ENCODE results near the gene DCAF8L2. TPM values are rescaled to one million over a fixed set of nuclear protein-coding genes. Genes with fewer than 3 reads are reported as not detected.
"Not testable (repeated sequence)": the region's sequence is repeated elsewhere in the genome, so short reads cannot be mapped to it uniquely, and the experiment has no call there.

Gene DCAF8L2
- total RNA-seq = not detected

GRCh38 chrX:27590044-27590443 lies at the start of gene DCAF8L2:
Gene DCAF8L2, plus strand, starts transcription at chrX:27590344. Its CDS starts 156,552 bp downstream, at chrX:27746896.
- H3K27ac Mint-ChIP-seq = no peak within 1 kb of the TSS
- H3K36me3 Mint-ChIP-seq = no peaks in the 10 kb centered on the region
- POLR2A ChIA-PET = no interaction called here
- H3K27me3 Mint-ChIP-seq = no peaks in the 10 kb centered on the region
- H3K4me3 Mint-ChIP-seq = no peak within 1 kb of the TSS
- H3K4me1 Mint-ChIP-seq = no peaks in the 10 kb centered on the region
- H3K9me3 Mint-ChIP-seq = no peaks in the 10 kb centered on the region
- ATAC-seq (ENCODE audit: low read depth) = no peak
- DNase-seq = no peak

GRCh38 chrX:27541161-27541560 lies 49.0 kb upstream of the DCAF8L2 start:
- DNase-seq; ATAC-seq (ENCODE audit: low read depth); H3K36me3 Mint-ChIP-seq; H3K27me3 Mint-ChIP-seq; H3K9me3 Mint-ChIP-seq; H3K4me1 Mint-ChIP-seq; H3K4me3 Mint-ChIP-seq; POLR2A ChIA-PET; H3K27ac Mint-ChIP-seq: not testable (repeated sequence)

- DNase-seq = no peak
- Mint-ChIP-seq H3K4me3 (no peak overlapping the region), H3K4me1 (no peaks in the 10 kb centered on the region), H3K27ac (no peak overlapping the region), H3K9me3 (no peaks in the 10 kb centered on the region), H3K36me3 (no peaks in the 10 kb centered on the region), H3K27me3 (no peaks in the 10 kb centered on the region)
- no peak for ATAC-seq (ENCODE audit: low read depth)
- POLR2A ChIA-PET = no interaction called here
These were observed 41.5 kb upstream of the DCAF8L2 start for GRCh38 chrX:27548624-27549023.

GRCh38 chrX:27549688-27550087 lies 40.5 kb upstream of the DCAF8L2 start:
- no peak for ATAC-seq (ENCODE audit: low read depth)
- H3K36me3 Mint-ChIP-seq = no peaks in the 10 kb centered on the region
- H3K4me3 Mint-ChIP-seq = no peak overlapping the region
- POLR2A ChIA-PET = no interaction called here
- no peak for DNase-seq
- no peaks in the 10 kb centered on the region for H3K9me3 Mint-ChIP-seq
- H3K27me3 Mint-ChIP-seq = no peaks in the 10 kb centered on the region
- no peak overlapping the region for H3K27ac Mint-ChIP-seq
- no peaks in the 10 kb centered on the region for H3K4me1 Mint-ChIP-seq

DNA sequence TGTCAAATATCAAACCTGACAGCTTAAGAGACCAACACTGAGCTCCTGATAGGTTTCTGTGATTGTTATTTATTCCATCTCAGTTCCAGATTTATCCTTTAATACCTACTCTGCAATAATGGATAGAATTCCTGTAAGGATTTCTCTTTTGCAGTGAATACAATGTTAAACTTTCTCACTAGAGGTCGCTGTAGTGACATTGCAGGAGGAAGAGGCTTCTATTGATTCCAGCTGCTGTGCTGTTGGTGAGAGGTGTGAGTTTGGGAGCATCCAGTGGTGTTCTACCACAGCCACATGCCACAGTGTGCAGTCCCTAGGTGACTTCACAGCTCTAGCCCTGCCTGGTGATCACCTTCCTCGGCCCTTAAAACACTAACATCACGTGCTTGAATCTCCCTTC lies 34.6 kb upstream of the DCAF8L2 start:
- H3K36me3 Mint-ChIP-seq = no peaks in the 10 kb centered on the region
- H3K4me1 Mint-ChIP-seq = no peaks in the 10 kb centered on the region
- H3K4me3 Mint-ChIP-seq = no peak overlapping the region
- H3K9me3 Mint-ChIP-seq = no peaks in the 10 kb centered on the region
- POLR2A ChIA-PET = no interaction called here
- no peak overlapping the region for H3K27ac Mint-ChIP-seq
- no peak for ATAC-seq (ENCODE audit: low read depth)
- no peaks in the 10 kb centered on the region for H3K27me3 Mint-ChIP-seq
- no peak for DNase-seq

GRCh38 chrX:27565992-27566391 lies 24.2 kb upstream of the DCAF8L2 start:
- ATAC-seq (ENCODE audit: low read depth) = no peak
- Mint-ChIP-seq H3K4me1 (no peaks in the 10 kb centered on the region), H3K9me3 (no peaks in the 10 kb centered on the region), H3K27me3 (no peaks in the 10 kb centered on the region), H3K4me3 (no peak overlapping the region), H3K27ac (no peak overlapping the region), H3K36me3 (no peaks in the 10 kb centered on the region)
- DNase-seq = no peak
- POLR2A ChIA-PET = no interaction called here

GRCh38 chrX:27571164-27571563 lies 19.0 kb upstream of the DCAF8L2 start:
- no peaks in the 10 kb centered on the region for H3K4me1 Mint-ChIP-seq
- H3K9me3 Mint-ChIP-seq = no peaks in the 10 kb centered on the region
- ATAC-seq (ENCODE audit: low read depth) = no peak
- H3K4me3 Mint-ChIP-seq = no peak overlapping the region
- no peak for DNase-seq
- POLR2A ChIA-PET = no interaction called here
- no peaks in the 10 kb centered on the region for H3K27me3 Mint-ChIP-seq
- H3K36me3 Mint-ChIP-seq = no peaks in the 10 kb centered on the region
- no peak overlapping the region for H3K27ac Mint-ChIP-seq

- H3K9me3 Mint-ChIP-seq = no peaks in the 10 kb centered on the region
- H3K4me1 Mint-ChIP-seq = no peaks in the 10 kb centered on the region
- no peaks in the 10 kb centered on the region for H3K27me3 Mint-ChIP-seq
- ATAC-seq (ENCODE audit: low read depth) (no peak), DNase-seq (no peak)
- no peak overlapping the region for H3K27ac Mint-ChIP-seq
- H3K36me3 Mint-ChIP-seq = no peaks in the 10 kb centered on the region
- H3K4me3 Mint-ChIP-seq = no peak overlapping the region
- POLR2A ChIA-PET = no interaction called here
These were observed 14.6 kb upstream of the DCAF8L2 start for GRCh38 chrX:27575565-27575964.

GRCh38 chrX:27583976-27584375 lies 6.2 kb upstream of the DCAF8L2 start:
- no peaks in the 10 kb centered on the region for H3K27me3 Mint-ChIP-seq
- ATAC-seq (ENCODE audit: low read depth) (no peak), DNase-seq (no peak)
- H3K9me3 Mint-ChIP-seq = no peaks in the 10 kb centered on the region
- H3K36me3 Mint-ChIP-seq = no peaks in the 10 kb centered on the region
- no peaks in the 10 kb centered on the region for H3K4me1 Mint-ChIP-seq
- no peak overlapping the region for H3K27ac Mint-ChIP-seq
- POLR2A ChIA-PET = no interaction called here
- no peak overlapping the region for H3K4me3 Mint-ChIP-seq

DNA sequence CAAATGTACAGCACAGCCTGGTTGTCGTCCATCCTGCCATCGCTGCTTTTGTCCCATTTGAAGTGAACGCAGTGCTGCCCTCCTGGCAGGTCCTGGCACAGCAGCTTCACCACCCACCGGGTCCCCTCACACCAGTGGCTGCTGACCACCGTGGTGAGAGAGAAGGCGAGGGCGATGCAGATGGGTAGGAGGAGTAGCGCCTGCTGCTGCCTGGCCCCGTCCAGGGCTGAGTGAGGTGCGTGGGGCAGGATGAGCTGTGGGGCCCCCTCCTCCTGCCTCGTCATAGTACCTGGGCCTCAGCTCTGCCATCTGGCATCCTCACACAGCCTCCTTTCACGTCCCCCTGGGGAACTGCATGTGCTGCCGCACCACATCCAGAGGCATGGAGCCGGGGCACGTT lies 1.8 kb downstream of the DCAF8L2 start:
- ATAC-seq (ENCODE audit: low read depth) = no peak
- H3K27me3 Mint-ChIP-seq = no peaks in the 10 kb centered on the region
- H3K4me1 Mint-ChIP-seq = no peaks in the 10 kb centered on the region
- POLR2A ChIA-PET = no interaction called here
- no peaks in the 10 kb centered on the region for H3K9me3 Mint-ChIP-seq
- no peaks in the 10 kb centered on the region for H3K36me3 Mint-ChIP-seq
- H3K4me3 Mint-ChIP-seq = no peak overlapping the region
- no peak overlapping the region for H3K27ac Mint-ChIP-seq
- no peak for DNase-seq

GRCh38 chrX:27597508-27597907 lies 7.4 kb downstream of the DCAF8L2 start:
- H3K4me1 Mint-ChIP-seq = no peaks in the 10 kb centered on the region
- H3K4me3 Mint-ChIP-seq = no peak overlapping the region
- POLR2A ChIA-PET = no interaction called here
- H3K27me3 Mint-ChIP-seq = no peaks in the 10 kb centered on the region
- no peaks in the 10 kb centered on the region for H3K36me3 Mint-ChIP-seq
- no peaks in the 10 kb centered on the region for H3K9me3 Mint-ChIP-seq
- DNase-seq (no peak), ATAC-seq (ENCODE audit: low read depth) (no peak)
- no peak overlapping the region for H3K27ac Mint-ChIP-seq

DNA sequence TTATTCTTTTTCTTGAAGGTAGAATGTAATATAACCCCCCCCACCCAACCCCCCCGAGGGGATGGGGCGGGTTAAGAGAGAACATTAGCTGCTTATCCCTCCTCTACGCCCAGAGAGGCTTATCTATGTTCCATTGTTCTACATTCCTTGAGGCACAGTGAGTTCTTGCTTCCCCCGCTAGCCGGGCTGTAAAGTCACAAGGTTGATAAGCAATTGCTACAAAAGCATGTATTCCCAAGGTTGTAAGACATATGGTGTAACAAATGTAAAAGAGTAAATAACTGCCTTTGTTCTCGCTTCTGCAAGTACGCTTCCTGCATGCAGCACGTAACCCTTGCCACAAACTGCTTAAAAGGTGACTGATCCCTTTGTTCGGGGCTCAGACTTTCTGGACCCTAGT lies 8.2 kb downstream of the DCAF8L2 start:
- H3K4me3 Mint-ChIP-seq = no peak overlapping the region
- POLR2A ChIA-PET = no interaction called here
- H3K27me3 Mint-ChIP-seq = no peaks in the 10 kb centered on the region
- H3K9me3 Mint-ChIP-seq = no peaks in the 10 kb centered on the region
- ATAC-seq (ENCODE audit: low read depth) = no peak
- H3K36me3 Mint-ChIP-seq = no peaks in the 10 kb centered on the region
- H3K4me1 Mint-ChIP-seq = no peaks in the 10 kb centered on the region
- H3K27ac Mint-ChIP-seq = no peak overlapping the region
- no peak for DNase-seq

- Mint-ChIP-seq H3K27me3 (no peaks in the 10 kb centered on the region), H3K27ac (no peak overlapping the region), H3K36me3 (no peaks in the 10 kb centered on the region), H3K9me3 (no peaks in the 10 kb centered on the region), H3K4me1 (no peaks in the 10 kb centered on the region), H3K4me3 (no peak overlapping the region)
- no peak for DNase-seq
- ATAC-seq (ENCODE audit: low read depth) = no peak
- POLR2A ChIA-PET = no interaction called here
These were observed 9.8 kb downstream of the DCAF8L2 start for GRCh38 chrX:27599928-27600327.

- POLR2A ChIA-PET = no interaction called here
- no peak overlapping the region for H3K27ac Mint-ChIP-seq
- no peak overlapping the region for H3K4me3 Mint-ChIP-seq
- no peak for ATAC-seq (ENCODE audit: low read depth)
- no peaks in the 10 kb centered on the region for H3K36me3 Mint-ChIP-seq
- no peaks in the 10 kb centered on the region for H3K4me1 Mint-ChIP-seq
- no peaks in the 10 kb centered on the region for H3K27me3 Mint-ChIP-seq
- H3K9me3 Mint-ChIP-seq = no peaks in the 10 kb centered on the region
- DNase-seq = no peak
These were observed 10.5 kb downstream of the DCAF8L2 start for GRCh38 chrX:27600686-27601085.

GRCh38 chrX:27608671-27609070 lies 18.5 kb downstream of the DCAF8L2 start:
- Mint-ChIP-seq H3K4me3 (no peak overlapping the region), H3K27ac (no peak overlapping the region), H3K9me3 (peaks cover 3% of the 10 kb centered on the region), H3K4me1 (no peaks in the 10 kb centered on the region), H3K36me3 (no peaks in the 10 kb centered on the region), H3K27me3 (no peaks in the 10 kb centered on the region)
- POLR2A ChIA-PET = no interaction called here
- no peak for ATAC-seq (ENCODE audit: low read depth)
- DNase-seq = no peak

Measured in activated naive CD8-positive, alpha-beta T cell treated with anti-CD3 and anti-CD28 coated beads, Interleukin-2, amount 10 ng/mL, durations not matched to agents 7 days and 5 days (primary cell).